H1 (cell line): ENCODE results near the gene THAP5. TPM values are rescaled to one million over a fixed set of nuclear protein-coding genes. Genes with fewer than 3 reads are reported as not detected.

ENCODE experiments used
- CBX8 ChIP-seq: fragments of 300-800, 300-1000 bp; sonication (generic); IDR thresholded peaks from 2 replicates; pipeline ENCODE4 v1.7.1; 2016; ENCODE audit warnings: low read depth, low read length, borderline replicate concordance
- CTBP2 ChIP-seq: IDR thresholded peaks from 2 replicates; pipeline ENCODE4 v1.7.0; 2011; ENCODE audit warnings: borderline replicate concordance, mild to moderate bottlenecking, moderate library complexity, mixed read lengths, low read length; ENCODE audit not compliant: insufficient read depth, insufficient read length
- FOSL1 ChIP-seq: IDR thresholded peaks from 2 replicates; pipeline ENCODE4 v1.6.1; 2011; ENCODE audit warnings: mild to moderate bottlenecking, low read depth, low read length, moderate library complexity; ENCODE audit not compliant: insufficient read depth
- HDAC6 ChIP-seq: IDR thresholded peaks from one replicate; pipeline ENCODE4 v1.7.1; 2012; ENCODE audit warnings: low read depth, mild to moderate bottlenecking, inconsistent platforms, low read length, moderate library complexity
- NRF1 ChIP-seq: IDR thresholded peaks from 2 replicates; pipeline ENCODE4 v1.6.1; 2011; ENCODE audit warnings: mild to moderate bottlenecking, low read depth, low read length, improper control_type of control experiment
- SUZ12 ChIP-seq: fragments of 200-600 bp; sonication (generic); IDR thresholded peaks from 2 replicates; pipeline ENCODE4 v1.6.1; 2012; ENCODE audit warnings: mild to moderate bottlenecking, inconsistent platforms, low read length, moderate library complexity, mixed read lengths
- polyA plus RNA-seq, 7 experiments: library from polyadenylated mRNA; depleted of rRNA in 3 of 7; stranded (reverse) in 5 of 7; unstranded in 2 of 7; fragments of >200 nt in 5 of 7; fragments of 200-250 nt in 2 of 7; gene quantifications; 1 replicate in 5 of 7; 2 replicates in 1 of 7; 4 replicates in 1 of 7; pipeline versions ENCODE4 v1.2.1 to v1.2.3, GENCODE V29; 2011 to 2013; ENCODE audit warnings: missing spikeins in 2 of 7, mixed read lengths in 2 of 7
- total RNA-seq: library from RNA; stranded (reverse); fragmentation: NEBNext Ultra II Directional; extraction: Animal tissue kit (Norgen Biotek cat#: 25700); gene quantifications from 2 replicates; pipeline ENCODE4 v1.2.1, GENCODE V29; 2021
- TF ChIP-seq, protein P1 (sequence below): fragments of 300-600 bp; sonication (generic); IDR thresholded peaks from 2 replicates; pipeline ENCODE4 v1.7.1; 2012; ENCODE audit warnings: low read length, moderate library complexity, mild to moderate bottlenecking, inconsistent platforms; ENCODE audit not compliant: insufficient replicate concordance

THAP5 gene
- total and polyA plus RNA-seq, 2 of the 8 experiments (the other 6 are each of a cell fraction or from before 2014, with no cell fraction given): 3.9 to 24.2 TPM

DNA sequence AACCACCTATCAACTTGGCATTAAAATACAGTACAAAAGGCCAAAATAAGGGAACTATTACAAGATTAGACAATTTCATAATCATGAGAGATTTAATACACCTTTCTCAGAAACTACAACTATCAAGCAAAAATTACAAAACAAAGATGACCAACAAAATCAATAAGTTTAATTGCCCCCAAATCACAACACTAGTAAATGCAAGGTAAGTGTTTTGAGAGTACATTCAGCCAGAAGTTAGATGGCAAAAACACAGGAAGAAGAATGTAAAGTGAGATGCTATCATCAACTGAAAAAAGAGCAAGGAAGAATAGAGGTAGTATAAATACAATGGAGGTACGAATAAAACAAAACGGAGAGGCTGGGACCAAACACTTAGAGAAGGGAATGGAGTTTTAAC, 46.7 kb downstream of the THAP5 start (continued):
- TF ChIP-seq, protein P1, sequence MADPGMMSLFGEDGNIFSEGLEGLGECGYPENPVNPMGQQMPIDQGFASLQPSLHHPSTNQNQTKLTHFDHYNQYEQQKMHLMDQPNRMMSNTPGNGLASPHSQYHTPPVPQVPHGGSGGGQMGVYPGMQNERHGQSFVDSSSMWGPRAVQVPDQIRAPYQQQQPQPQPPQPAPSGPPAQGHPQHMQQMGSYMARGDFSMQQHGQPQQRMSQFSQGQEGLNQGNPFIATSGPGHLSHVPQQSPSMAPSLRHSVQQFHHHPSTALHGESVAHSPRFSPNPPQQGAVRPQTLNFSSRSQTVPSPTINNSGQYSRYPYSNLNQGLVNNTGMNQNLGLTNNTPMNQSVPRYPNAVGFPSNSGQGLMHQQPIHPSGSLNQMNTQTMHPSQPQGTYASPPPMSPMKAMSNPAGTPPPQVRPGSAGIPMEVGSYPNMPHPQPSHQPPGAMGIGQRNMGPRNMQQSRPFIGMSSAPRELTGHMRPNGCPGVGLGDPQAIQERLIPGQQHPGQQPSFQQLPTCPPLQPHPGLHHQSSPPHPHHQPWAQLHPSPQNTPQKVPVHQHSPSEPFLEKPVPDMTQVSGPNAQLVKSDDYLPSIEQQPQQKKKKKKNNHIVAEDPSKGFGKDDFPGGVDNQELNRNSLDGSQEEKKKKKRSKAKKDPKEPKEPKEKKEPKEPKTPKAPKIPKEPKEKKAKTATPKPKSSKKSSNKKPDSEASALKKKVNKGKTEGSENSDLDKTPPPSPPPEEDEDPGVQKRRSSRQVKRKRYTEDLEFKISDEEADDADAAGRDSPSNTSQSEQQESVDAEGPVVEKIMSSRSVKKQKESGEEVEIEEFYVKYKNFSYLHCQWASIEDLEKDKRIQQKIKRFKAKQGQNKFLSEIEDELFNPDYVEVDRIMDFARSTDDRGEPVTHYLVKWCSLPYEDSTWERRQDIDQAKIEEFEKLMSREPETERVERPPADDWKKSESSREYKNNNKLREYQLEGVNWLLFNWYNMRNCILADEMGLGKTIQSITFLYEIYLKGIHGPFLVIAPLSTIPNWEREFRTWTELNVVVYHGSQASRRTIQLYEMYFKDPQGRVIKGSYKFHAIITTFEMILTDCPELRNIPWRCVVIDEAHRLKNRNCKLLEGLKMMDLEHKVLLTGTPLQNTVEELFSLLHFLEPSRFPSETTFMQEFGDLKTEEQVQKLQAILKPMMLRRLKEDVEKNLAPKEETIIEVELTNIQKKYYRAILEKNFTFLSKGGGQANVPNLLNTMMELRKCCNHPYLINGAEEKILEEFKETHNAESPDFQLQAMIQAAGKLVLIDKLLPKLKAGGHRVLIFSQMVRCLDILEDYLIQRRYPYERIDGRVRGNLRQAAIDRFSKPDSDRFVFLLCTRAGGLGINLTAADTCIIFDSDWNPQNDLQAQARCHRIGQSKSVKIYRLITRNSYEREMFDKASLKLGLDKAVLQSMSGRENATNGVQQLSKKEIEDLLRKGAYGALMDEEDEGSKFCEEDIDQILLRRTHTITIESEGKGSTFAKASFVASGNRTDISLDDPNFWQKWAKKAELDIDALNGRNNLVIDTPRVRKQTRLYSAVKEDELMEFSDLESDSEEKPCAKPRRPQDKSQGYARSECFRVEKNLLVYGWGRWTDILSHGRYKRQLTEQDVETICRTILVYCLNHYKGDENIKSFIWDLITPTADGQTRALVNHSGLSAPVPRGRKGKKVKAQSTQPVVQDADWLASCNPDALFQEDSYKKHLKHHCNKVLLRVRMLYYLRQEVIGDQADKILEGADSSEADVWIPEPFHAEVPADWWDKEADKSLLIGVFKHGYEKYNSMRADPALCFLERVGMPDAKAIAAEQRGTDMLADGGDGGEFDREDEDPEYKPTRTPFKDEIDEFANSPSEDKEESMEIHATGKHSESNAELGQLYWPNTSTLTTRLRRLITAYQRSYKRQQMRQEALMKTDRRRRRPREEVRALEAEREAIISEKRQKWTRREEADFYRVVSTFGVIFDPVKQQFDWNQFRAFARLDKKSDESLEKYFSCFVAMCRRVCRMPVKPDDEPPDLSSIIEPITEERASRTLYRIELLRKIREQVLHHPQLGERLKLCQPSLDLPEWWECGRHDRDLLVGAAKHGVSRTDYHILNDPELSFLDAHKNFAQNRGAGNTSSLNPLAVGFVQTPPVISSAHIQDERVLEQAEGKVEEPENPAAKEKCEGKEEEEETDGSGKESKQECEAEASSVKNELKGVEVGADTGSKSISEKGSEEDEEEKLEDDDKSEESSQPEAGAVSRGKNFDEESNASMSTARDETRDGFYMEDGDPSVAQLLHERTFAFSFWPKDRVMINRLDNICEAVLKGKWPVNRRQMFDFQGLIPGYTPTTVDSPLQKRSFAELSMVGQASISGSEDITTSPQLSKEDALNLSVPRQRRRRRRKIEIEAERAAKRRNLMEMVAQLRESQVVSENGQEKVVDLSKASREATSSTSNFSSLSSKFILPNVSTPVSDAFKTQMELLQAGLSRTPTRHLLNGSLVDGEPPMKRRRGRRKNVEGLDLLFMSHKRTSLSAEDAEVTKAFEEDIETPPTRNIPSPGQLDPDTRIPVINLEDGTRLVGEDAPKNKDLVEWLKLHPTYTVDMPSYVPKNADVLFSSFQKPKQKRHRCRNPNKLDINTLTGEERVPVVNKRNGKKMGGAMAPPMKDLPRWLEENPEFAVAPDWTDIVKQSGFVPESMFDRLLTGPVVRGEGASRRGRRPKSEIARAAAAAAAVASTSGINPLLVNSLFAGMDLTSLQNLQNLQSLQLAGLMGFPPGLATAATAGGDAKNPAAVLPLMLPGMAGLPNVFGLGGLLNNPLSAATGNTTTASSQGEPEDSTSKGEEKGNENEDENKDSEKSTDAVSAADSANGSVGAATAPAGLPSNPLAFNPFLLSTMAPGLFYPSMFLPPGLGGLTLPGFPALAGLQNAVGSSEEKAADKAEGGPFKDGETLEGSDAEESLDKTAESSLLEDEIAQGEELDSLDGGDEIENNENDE: no peak
- no peak for TF ChIP-seq CTBP2
- TF ChIP-seq SUZ12: no peak
- TF ChIP-seq FOSL1: no peak
- no peak for TF ChIP-seq HDAC6
- no peak for TF ChIP-seq CBX8
- TF ChIP-seq NRF1: no peak
